GOT3 (cell line): ENCODE data around the gene IL3.

Experiments used
- DNase-seq: peaks from one replicate; lab custom pipeline; 2025; ENCODE audit warnings: mixed read lengths; lab: John Stamatoyannopoulos, UW

Gene IL3

GRCh38 chr5:132026516-132027008 is 33.9 kb upstream of the IL3 start:
- no peak for DNase-seq

DNA sequence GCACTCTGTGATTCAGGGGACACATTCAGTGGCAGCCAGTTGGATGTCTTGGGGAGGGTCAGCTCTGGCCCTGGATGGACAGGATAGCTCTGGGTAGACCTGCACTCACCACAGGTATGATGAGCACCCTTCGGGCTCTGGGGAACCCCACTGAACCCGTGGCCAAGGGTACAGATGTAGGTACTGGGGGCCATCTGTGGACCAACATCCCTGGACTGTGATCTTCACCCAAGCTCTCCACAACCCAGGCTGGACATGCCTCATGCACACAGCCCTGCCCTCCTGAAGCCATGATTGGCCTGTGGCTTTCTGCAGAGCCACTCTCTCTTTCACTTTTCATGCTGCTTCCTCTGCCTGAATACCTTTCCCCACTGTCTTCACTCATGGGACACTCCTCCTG is 33.4 kb upstream of the IL3 start:
- no peak for DNase-seq

DNA sequence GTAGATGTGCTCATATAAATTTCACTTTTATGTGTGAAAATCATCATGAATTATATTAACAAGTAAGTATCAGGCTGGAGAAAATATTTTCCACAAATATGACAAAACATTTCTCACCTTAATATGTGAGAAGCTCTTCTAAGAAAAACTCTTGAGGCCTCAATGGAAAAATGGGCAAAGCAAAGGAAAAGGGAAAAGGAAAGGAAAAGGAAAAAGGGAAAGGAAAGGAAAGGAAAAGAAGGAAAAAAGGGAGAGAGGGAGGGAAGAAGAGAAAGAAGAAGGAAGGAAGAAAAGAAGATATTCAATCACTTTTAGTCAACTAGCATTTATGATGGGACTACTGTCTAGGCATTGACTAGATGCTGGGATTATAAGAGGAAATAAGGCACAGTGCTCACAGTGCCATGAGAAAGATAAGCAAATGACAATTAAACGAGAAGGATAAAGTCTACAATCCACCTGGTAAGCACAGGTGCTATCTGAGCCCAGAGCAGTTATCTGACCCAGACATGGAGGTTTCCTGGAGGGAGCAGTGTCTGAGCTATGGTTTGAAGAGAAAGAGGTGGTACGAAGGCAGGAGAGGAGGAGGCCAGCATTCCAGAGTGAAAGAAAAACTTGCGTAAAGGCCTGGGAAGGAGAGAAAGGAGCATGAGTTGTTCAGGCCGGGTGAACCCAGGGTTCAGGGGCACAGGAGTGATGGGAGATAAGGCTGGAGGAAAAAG is 30.7 kb upstream of the IL3 start:
- DNase-seq, result no peak

DNA sequence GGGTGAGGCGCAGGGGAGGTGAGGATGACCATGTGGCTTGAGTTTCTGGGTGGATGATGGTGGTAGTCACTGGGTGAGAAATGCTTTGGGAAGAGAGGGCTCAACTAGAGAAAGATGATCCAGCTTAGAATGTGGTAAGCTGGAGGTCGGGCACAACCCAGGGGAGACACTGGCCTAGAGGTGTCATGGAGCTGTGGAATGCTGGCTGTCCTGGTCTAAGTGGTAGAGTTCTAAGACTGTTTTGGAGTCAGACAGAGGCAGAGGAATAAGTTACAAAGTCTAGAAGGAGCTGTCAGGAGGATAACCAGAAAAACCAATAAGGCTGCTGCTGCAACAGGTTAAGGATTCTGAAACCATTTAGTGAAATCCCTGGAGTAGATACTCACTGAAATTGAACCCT is 29.8 kb upstream of the IL3 start:
- no peak for DNase-seq

GRCh38 chr5:132032196-132032595 is 28.3 kb upstream of the IL3 start:
- no peak for DNase-seq

- no peak for DNase-seq
Observed at GRCh38 chr5:132033122-132033521, 27.3 kb upstream of the IL3 start.

GRCh38 chr5:132037353-132037752 is 23.1 kb upstream of the IL3 start:
- no peak for DNase-seq

DNA sequence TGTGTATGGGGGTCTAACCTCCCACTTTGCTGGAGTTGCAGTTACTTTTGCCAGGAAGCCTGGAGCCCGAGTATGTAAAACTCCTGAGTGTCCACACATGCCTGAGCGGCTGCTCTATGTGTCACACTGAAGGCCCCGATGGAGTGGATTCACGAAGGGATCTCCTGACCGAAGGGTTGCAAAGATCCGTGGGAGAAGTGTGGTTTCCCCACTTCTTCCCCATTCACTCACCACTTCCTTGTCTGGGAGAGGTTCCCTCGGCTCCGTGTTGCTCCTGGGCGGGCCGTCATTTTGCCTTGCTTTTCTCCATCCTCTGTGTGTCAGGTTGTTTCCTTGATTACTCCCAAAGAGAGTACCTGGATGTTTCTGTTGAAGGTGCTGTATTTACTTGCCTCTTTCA is 16.2 kb upstream of the IL3 start:
- no peak for DNase-seq

DNA sequence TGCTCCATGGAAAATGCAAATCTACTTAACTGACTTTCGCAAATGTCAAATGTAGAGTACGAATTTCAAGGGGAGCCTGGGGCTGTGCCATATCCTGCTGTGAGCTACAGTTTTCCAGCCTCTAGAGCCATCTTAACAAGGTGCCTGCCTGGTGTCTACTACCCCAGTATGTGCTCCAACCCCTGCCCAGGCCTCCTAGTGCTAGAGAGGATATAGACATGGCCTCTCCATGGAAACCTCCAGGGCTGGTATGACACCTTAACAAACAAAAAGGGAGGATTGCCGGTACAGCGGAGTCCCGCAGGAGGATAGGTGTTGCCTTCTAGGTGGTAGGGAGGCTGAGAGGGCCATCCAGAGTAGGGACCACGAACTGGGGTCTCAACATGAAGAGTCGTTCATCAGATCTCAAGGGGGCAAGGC is 13.6 kb upstream of the IL3 start:
- DNase-seq, result no peak

DNA sequence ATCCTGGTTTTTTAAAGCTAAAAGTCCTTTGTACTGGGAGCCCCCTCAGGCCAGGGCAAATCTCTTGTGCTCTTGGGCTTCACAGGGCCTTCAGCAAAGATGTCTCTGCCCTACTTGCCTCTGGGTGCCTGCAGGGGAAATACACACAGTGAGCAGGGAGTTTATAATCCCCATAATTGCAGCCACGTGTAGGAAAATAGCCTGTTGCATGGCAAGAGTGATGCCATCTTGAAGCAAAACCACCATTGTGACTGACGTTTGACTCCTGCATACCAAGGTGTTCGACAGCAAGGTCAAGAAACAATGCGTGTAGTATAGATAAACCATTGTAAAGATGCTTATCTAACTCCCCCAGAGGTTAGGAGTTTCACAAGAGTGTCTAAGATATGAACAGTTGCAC is 11.4 kb upstream of the IL3 start:
- DNase-seq, result no peak

DNA sequence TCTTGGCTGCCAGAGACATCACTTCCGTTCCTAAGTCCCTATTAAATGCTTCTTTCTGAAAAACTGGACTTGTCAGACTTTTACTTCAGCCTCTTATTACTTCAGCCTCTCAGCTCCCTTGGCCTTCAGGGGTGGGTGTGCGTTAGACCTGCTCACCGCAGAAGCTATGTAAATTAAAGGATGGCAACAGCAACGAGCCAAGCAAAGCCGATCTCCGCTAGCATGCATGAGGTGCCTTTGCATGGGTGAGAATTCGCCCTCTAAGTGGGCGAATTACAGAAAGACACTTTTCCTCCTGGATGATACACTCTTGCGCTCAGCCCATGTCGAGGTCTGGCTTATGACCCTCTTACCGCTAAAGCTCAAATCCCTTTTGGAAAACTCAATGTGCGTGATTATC is 10.9 kb upstream of the IL3 start:
- no peak for DNase-seq

GRCh38 chr5:132050136-132050535 is 10.3 kb upstream of the IL3 start:
- DNase-seq, result no peak

DNA sequence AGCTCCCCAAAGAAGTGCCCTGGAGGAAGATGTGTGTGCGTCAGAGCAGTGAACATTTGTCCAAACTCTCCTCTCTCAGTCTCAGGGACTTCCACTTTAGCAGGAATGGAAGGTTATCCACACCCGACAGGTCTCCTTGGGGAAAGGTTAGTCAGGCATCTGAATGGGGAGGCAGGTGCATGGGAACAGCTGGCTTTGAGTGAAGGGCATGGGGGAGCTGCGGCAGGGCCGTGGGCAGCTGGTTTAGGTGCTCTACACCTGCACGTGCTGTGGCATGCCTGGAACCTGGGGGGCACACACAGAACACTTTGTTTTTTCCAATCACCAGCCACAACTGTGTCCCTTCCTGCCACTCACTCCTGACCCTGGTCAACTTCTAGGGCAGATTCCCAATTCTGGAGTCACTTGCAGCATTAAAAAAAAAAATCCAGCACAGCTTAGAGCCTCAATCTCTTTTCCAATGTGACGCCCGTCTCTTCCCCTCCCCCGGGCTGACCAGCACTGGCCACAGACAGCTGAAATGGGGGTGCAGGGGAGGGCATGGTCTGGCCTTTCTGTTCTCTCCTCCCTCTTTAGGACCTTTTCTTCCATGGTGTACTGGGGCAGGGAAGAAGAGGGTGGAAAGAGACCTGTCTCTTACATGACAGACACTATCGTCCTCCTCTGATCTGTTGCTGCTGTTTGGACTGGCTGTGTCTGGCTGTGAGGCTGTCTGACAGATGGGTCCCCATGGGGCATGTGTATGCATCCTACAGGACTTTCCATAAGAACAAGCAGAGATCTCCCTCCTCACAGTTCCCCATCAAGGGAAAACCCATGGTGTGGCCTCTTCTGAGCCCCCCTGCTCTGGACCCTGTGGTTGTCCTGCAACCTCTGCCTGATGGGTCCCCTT is 9.5 kb upstream of the IL3 start:
- no peak for DNase-seq

- no peak for DNase-seq
Observed at GRCh38 chr5:132052520-132052919, 7.9 kb upstream of the IL3 start.

GRCh38 chr5:132053483-132053882 is 7.0 kb upstream of the IL3 start:
- DNase-seq, result no peak

DNA sequence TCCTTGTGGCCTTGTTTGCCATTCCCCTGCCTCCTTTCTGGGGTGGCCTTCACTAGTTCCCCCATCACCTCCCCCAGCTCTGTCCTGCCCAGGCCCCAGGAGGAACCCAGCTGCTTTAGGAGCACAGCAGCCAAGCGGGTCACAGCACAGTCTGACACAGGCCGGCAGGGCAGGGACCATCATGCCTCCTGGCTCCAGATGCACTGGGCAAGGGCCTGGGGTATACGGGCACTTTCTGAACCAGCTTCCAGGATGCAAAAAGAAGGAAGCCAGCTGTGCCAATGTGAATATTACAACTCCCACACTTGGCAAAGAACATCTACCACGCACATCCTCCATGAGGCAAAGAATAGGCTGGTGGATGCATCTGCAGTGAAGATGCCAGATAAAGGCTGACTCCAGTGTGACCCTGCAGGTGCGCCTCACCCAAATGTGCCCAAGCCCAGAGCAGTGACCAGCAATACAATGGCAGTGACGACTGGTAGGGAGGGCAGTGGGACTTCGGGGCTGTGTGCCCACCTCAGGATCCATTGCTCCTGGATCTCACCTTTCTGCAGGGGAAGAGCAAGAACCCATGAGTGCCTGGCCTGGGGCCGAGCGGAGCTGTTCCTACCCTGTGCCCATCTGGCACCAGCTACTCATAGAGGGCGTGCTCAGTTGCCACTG is 6.3 kb upstream of the IL3 start:
- no peak for DNase-seq

GRCh38 chr5:132054697-132055440 is 5.6 kb upstream of the IL3 start:
- DNase-seq, result no peak

GRCh38 chr5:132055441-132055807 is 5.0 kb upstream of the IL3 start:
- DNase-seq, result no peak

GRCh38 chr5:132055808-132056609 is 4.4 kb upstream of the IL3 start:
- DNase-seq, result no peak

DNA sequence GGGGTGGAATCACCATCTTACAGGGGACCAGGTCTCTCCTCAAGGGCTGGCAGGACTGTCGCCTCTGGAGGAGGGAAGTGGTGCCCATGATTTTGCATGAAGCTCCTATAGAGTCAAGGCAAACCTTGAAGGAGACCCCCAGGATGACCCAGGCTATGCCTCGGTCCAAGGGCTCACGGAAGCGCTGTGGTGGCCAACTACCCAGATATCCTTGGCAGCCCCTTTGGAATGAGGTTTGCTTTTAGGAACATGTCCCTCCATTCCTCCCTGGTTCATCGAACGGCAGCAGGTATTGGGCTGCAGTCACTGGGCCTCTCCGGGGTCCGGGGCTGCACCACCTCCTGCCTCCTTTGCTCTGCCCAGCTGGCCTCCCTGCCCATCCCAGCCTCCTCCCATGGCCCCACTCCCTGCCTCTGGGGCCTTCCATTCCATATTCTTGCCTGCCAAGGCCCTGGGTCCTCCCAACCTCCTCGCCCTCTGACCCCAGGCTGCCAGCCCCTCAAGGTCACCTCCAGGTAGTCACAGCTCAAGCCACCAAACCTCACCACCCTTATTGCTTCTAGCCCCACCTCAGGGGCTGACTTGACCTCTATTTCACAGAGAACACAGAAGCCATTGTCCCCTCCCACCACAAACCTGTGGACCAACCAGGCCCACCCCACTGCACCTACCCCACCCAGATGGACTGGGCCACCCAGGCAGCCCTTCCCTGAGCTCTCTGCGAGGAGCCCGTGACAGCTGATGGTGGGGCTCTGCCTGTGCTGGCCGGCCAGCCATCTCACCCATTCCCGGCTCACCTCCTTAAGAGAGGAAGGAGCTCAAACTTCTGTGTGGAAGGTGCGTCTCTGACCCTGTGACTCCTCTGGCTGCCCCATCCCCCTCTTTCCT is 3.6 kb upstream of the IL3 start:
- DNase-seq, result no peak
